ENCODE data around the gene SEC22C. TPM values are rescaled to one million over a fixed set of nuclear protein-coding genes. Genes with fewer than 3 reads are reported as not detected.

The SEC22C gene
- total and polyA plus RNA-seq, 7 donors: 11.2 to 46.8 (median 15.5) TPM

- no peak overlapping the region for H3K27ac ChIP-seq
- no peak for TF ChIP-seq CTCF (IDR thresholded peaks at IDR 0.05)
- peaks cover 8% of the 10 kb centered on the region for H3K4me1 ChIP-seq
- WGBS, 3 donors: 21 to 37% (median 25%) methylated on average over 4 of the region's 4 CpGs
- no peaks in the 10 kb centered on the region for H3K36me3 ChIP-seq (ENCODE audit: insufficient read depth in 1 of 2, low read depth in 1 of 2)
- no peak for ATAC-seq
- H3K27me3 ChIP-seq (ENCODE audit: insufficient read depth in 3 of 3, low read length in 2 of 3): peaks cover 0 to 36% (median 10%) of the 10 kb centered on the region in 3 donors
- no peak overlapping the region for H3K4me3 ChIP-seq
- DNase-seq: no peak
- intact Hi-C loops (cut with DNase I): no loop called here
- no peaks in the 10 kb centered on the region for H3K9me3 ChIP-seq
Observed at GRCh38 chr3:42500909-42501308, 80.9 kb downstream of the SEC22C start.

GRCh38 chr3:42500091-42500490, 81.7 kb downstream of the SEC22C start:
- Histone ChIP-seq H3K4me3 (no peak overlapping the region), H3K36me3 (ENCODE audit: insufficient read depth in 1 of 2, low read depth in 1 of 2) (no peaks in the 10 kb centered on the region), H3K4me1 (peaks cover 8% of the 10 kb centered on the region), H3K27ac (no peak overlapping the region), H3K9me3 (no peaks in the 10 kb centered on the region), H3K27me3 (ENCODE audit: insufficient read depth in 3 of 3, low read length in 2 of 3) (peaks cover 0 to 36% (median 10%) of the 10 kb centered on the region in 3 donors)
- DNase-seq (no peak), ATAC-seq (no peak)
- TF ChIP-seq CTCF (IDR thresholded peaks at IDR 0.05): no peak
- 38 to 68% (median 59%) methylated on average over 2 of the region's 2 CpGs for WGBS, 3 donors
- intact Hi-C loops (cut with DNase I): no loop called here

- TF ChIP-seq CTCF (IDR thresholded peaks at IDR 0.05): no peak
- H3K27me3 ChIP-seq (ENCODE audit: insufficient read depth in 3 of 3, low read length in 2 of 3): peaks cover 0 to 36% (median 10%) of the 10 kb centered on the region in 3 donors
- H3K4me1 ChIP-seq: peaks cover 8% of the 10 kb centered on the region
- H3K4me3 ChIP-seq: no peak overlapping the region
- DNase-seq: no peak
- 84 to 88% (median 86%) methylated on average over 3 of the region's 3 CpGs for WGBS, 3 donors
- H3K27ac ChIP-seq: no peak overlapping the region
- intact Hi-C loops (cut with DNase I): no loop called here
- no peaks in the 10 kb centered on the region for H3K9me3 ChIP-seq
- H3K36me3 ChIP-seq (ENCODE audit: insufficient read depth in 1 of 2, low read depth in 1 of 2): no peaks in the 10 kb centered on the region
- no peak for ATAC-seq
Observed at GRCh38 chr3:42499478-42499871, 82.3 kb downstream of the SEC22C start.

GRCh38 chr3:42498791-42499477, 82.8 kb downstream of the SEC22C start:
- WGBS, 3 donors: 78 to 83% (median 78%) methylated on average over 13 of the region's 13 CpGs
- TF ChIP-seq CTCF (IDR thresholded peaks at IDR 0.05): no peak
- Histone ChIP-seq H3K36me3 (ENCODE audit: insufficient read depth in 1 of 2, low read depth in 1 of 2) (no peaks in the 10 kb centered on the region), H3K9me3 (no peaks in the 10 kb centered on the region), H3K4me3 (no peak overlapping the region), H3K27me3 (ENCODE audit: insufficient read depth in 3 of 3, low read length in 2 of 3) (peaks cover 0 to 36% (median 10%) of the 10 kb centered on the region in 3 donors), H3K4me1 (peaks cover 8% of the 10 kb centered on the region), H3K27ac (no peak overlapping the region)
- intact Hi-C loops (cut with DNase I): no loop called here
- DNase-seq: no peak
- ATAC-seq: no peak

- no peak overlapping the region for H3K4me3 ChIP-seq
- no peak for TF ChIP-seq CTCF (IDR thresholded peaks at IDR 0.05)
- no peak for ATAC-seq
- H3K27me3 ChIP-seq (ENCODE audit: insufficient read depth in 3 of 3, low read length in 2 of 3): peaks cover 0 to 27% (median 10%) of the 10 kb centered on the region in 3 donors
- H3K36me3 ChIP-seq (ENCODE audit: insufficient read depth in 1 of 2, low read depth in 1 of 2): no peaks in the 10 kb centered on the region
- no peak overlapping the region for H3K27ac ChIP-seq
- intact Hi-C loops (cut with DNase I): no loop called here
- peaks cover 8% of the 10 kb centered on the region for H3K4me1 ChIP-seq
- no peak for DNase-seq
- no peaks in the 10 kb centered on the region for H3K9me3 ChIP-seq
- 56 to 68% (median 62%) methylated on average over 1 of the region's 1 CpG for WGBS, 3 donors
Observed at GRCh38 chr3:42498034-42498433, 83.7 kb downstream of the SEC22C start.

All from psoas muscle (tissue), 8 donors.